NCI-H128 (cell line): ENCODE results near the gene UPK3BL2.
"Not testable (repeated sequence)": the region's sequence is repeated elsewhere in the genome, so short reads cannot be mapped to it uniquely, and the experiment has no call there.

Experiments
- DNase-seq: peaks from one replicate; lab custom pipeline; 2025; ENCODE audit not compliant: unreplicated experiment; lab: John Stamatoyannopoulos, UW

The UPK3BL2 gene

DNA sequence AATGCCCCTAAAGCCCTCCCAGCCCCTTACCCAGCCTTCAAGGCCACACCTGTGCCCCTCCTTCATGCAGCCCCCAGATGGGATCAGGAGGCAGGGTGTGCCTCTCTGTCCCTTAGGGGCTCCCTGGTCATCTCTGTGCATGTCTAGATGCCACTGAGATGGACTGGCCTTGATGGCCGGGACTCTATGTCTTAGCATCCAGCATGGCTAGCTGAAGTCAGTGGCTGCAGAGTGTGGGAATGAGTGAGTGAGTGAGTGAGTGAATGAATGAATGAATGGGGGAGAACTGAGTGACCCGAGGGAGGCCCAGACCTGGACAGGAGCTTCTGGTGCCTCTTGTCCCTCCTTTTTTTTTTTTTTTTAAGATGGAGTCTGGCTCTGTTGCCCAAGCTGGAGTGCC lies 11.4 kb downstream of the UPK3BL2 start:
- not testable (repeated sequence) for DNase-seq

DNA sequence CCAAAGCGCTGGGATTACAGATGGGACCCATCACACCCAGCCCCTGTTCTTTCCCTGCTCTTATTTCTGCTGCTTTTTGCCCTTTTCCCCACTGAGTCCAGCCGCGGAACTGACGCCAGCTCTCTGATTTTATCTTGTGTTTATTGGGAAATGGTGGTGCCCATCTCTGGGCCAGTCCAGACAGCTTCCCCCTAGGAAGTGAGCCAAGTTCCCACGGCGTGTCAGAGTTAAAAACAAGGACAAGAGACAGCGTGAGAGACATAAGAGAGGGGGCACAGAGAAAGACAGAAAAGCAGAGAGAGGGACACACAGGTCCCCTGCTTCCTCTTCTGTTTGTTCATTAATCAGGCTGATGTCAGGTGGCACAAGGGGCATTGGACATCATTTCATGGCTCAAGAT lies 11.9 kb downstream of the UPK3BL2 start:
- DNase-seq: not testable (repeated sequence)

DNA sequence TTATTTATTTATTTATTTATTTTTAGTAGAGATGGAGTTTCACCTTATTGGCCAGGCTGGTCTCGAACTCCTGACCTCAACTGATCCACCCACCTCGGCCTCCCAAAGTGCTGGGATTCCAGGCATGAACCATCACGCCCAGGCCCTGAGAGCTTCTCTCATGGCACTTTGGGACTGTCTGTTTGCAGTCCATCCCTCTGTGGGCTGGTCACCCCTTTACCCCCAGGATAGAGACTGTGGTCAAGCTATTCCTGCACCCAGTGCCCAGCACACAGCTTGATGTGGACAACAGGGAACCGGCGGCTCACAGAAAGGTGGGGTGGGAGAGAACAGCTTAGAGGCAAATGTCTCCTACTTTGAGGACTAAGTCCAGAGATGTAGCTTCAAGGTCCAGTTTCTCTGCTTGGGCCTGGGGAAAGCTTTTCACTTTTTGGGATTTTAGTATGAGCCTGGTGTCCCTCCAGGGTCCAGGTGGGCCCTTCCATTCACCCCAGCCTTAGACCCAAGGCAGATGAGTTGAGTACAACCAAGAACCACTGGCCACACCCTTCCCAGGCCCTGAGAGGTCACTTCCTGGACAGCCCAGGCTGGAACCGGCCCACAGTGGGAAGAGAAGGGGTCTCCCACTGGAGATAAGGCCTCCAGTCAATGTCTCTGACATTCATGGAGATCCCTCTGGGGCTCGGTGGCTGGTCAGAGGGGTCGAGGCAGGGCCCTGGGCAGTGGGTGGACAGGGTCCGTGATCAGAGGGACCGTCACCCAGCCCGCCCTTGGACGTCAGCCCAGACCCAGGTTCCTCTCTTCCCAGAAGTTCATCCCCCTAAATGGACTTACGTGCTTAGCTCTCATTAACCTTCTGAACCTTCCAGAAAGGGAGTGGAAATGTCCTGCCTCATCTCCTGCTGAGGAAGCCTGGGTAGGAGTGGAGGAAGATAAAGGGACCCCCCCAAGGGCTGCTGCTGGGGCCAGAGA lies 15.4 kb downstream of the UPK3BL2 start:
- not testable (repeated sequence) for DNase-seq

DNA sequence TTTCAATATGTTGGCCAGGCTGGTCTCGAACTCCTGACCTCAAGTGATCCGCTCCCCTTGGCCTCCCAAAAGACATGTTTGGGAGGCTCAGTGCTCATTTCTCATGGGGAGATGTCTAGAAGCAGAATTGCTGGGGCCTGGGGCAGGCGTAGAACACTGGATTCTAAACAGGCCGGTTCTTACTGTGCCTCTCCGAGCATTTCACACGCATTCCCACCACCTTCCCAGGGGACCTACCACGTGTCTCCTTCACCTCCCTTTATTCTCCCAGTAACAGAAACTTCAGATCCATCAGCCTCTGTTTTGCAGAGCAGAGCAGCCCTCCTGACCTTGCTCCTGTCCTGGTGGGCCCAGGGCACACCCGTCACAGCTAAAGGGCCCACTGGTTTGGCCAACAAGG lies 16.3 kb downstream of the UPK3BL2 start:
- not testable (repeated sequence) for DNase-seq

DNA sequence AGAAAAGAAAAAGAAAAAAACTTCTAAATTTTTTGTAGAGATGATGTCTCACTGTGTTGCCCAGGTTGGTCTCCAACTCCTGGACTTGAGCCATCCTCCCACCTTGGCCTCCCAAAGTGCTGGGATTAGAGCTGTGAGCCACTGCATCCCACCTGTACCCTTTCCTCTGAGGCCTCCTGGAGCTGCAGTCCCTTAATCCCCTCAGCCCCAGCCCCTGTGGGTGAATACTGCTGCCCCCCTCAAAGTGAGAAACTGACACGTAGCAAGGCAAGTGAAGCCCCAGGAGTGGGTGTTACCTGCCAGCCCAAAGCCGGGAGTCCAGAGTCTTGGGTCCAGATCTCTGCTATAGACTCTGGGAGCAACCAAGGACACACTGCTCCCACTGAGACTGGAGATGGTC lies 18.7 kb downstream of the UPK3BL2 start:
- DNase-seq: not testable (repeated sequence)

DNA sequence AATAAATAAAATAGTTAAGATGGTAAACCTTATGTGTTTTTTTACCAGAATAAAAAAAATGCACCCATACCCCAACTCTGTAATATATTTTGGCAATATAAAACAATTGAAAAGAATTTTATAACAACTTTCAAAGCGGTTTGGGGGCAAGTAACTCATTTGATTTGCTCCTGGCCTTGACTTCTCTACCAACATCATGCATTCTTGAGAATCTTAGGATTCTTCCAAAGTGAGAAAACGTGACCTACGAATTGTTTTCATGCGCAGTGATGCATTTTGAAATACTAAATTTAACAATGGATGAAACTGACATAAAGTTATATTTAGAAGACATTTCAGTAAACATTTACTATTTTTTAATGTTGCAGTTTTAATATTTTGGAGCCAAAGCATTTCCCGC lies 22.7 kb downstream of the UPK3BL2 start:
- not testable (repeated sequence) for DNase-seq

DNA sequence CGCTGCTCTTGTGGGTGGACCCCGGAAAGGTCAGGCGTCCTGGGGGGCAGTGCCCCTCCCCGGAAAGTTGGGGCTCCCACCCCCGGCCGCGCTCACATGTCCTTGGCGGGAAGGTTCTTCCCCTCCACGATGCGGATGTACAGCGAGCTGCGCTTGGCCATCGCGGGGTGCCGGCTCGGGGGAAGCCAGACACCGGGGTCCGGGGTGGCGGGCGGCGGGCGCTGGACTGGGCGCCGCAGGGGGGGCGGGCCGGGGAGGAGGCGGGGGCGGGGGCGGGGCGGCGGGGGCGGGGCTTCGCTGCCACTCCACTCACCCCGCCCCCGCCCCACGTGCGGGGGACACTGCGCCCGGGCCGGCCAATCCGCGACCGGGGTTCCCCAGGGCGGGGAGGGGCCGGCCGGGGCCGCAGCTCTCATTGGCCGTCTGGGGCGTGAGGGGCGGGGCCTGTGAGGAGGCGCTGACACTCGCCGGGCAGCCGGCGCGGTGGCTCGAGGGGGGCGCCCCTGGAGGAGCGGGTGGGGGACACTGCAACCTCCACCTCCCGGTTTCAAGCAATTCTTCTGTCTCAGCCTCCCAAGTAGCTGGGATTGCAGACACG lies 25.8 kb downstream of the UPK3BL2 start, which contains the start of gene RASA4B:
Gene RASA4B, minus strand, starts transcription at position 228 of the 598 bp plus-strand sequence. Its CDS starts 67 bp downstream, at position 161.
- DNase-seq: not testable (repeated sequence)

DNA sequence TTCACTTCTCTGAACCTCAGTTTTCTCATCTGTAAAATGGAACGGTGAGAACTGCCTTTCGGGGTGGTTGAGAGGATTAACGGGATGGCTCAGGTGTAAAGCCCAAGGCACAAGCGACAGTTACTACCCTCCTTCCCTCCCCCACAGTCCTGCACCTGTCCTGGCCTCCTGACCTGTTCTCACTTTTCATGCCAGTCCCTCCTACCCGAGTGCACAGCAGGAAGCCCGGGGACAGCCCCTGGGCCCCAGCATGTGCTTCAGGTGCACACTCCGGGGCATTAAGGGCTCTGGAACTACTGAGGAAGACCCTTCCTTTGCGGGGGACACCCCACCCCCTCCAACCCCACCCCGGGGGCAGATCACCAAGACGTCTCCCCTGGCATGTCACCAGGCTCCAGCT lies 26.5 kb downstream of the UPK3BL2 start:
- not testable (repeated sequence) for DNase-seq

DNA sequence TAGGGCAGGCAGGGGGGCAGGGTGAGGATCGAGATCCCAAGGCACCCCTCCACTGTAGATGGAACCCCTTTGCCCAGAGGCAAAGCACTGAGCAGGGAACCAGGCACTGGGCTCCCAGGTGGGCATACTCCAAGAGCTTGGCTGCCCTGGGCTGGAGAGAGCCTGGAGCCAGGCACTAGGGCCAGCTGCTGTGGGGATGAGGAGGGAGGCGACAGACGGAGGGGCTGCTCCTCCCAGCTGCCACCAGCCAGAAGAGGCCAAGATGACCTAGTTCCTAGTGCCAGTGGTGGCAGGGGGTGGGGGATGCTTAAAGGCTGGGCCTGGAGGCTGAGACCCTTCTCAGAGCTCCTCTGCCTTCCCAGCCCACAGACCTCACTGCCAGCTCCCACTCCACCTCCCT lies 27.6 kb downstream of the UPK3BL2 start:
- DNase-seq: not testable (repeated sequence)

DNA sequence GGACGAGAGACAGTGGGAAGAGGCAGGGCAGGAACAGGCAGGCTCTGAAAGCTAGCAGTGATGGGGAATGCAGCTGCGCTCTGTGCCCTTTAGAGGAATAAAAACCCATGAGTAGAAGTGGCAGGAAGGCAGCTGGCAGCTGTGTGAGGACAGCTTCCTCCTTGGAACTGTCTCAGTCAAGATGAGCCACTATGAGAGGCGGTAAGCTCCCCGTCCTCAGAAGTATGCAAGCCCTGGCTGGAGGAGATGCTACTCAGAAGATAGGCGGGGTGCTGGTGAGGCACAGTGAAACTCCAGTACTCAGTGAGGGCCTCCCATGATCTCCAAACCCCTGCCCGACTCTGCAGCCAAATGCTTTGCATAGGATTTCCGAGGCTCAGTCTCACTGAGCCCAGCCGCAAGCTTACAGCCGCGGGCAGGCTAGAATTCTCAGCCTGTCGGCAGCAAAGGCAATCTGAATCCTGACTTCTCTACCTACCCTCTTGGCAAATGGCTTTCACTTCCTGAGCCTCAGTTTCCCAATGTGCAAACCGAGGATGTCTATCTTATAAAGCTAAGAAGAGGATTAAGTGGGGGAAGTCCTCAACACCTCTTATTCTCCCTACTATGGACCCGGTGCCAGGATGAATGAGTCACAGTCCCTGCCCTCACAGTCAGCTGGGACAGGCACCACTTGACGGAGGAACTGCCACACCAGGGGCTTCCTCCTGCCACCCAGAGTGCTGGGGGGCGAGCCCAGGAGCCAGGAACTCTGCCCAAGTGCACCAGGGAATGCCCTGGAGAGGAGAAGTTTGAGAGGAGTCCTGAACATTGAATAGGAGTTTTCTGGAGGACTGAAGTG lies 28.4 kb downstream of the UPK3BL2 start:
- not testable (repeated sequence) for DNase-seq

DNA sequence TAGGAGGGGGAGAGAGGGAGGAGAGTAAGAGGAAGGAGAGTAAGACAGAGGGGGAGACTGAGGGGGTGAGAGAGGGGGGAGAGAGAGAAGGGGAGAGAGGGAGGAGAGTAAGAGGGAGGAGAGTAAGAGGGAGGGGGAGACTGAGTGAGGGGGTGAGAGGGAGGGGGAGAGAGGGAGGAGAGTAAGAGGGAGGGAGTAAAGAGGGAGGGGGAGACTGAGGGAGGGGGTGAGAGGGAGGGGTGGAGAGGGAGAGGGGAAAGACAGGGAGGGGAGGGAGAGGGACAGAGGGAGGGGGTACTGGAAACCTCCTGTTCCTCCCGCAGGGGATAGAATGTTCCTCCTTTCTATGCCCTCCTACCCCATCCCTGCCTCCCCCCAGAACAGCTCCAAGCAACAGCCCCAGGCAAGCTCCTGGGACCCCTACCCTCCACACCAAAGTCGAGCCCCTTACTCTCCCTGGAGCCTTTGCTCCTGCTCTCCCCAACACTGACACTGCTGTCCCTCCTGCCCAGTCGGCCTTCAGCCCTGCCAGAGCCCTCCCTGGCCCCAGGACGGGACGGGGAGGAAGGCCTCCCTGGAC lies 30.8 kb downstream of the UPK3BL2 start:
- DNase-seq: not testable (repeated sequence)

DNA sequence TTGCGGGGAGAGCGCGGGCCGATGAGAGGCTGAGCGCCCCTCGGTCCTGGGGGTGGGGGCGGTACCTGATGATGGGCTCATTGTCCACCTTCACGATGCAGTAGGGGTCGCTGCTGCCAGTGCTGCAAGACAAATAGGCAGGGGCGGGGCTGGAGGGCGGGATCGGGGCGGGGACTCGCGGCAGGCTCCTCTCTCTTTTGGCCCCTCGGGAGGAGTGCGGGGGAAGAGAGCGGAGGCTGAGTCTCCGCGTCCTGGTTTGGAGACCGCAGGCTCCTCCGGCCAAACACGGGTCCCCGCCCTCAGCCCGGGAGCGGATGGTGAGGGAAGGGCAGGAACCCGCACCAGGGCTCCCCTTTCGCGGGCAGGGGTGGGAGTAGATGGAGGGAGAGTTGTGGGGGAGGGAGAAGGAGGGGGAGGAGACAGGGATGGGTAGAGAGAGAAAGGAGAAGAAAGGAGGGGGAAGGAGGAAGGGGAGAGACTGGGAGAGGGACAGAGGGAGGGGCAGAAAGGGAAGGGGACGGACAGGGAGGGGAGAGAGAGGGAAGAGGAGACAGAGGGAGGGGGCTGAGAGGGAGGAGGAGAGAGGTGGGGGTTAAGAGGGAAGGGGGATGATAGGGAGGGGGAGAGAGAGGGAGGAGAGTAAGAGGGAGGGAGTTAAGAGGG lies 31.5 kb downstream of the UPK3BL2 start:
- not testable (repeated sequence) for DNase-seq

DNA sequence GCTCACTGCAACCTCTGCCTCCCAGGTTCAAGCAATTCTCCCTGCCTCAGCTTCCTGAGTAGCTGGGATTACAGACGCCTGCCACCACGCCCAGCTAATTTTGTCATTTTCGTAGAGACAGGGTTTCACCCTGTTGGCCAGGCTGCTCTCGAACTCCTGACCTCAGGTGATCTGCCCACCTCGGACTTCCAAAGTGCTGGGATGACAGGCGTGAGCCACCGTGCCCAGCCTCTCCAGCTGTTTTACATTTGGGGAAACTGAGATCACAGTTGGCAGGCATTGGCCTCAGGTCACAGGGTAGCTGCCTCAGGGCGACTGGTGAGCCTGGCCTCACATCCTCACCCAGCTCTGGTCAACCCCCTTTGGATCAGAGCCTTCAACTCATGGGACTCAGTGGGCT lies 32.9 kb downstream of the UPK3BL2 start:
- DNase-seq: not testable (repeated sequence)

DNA sequence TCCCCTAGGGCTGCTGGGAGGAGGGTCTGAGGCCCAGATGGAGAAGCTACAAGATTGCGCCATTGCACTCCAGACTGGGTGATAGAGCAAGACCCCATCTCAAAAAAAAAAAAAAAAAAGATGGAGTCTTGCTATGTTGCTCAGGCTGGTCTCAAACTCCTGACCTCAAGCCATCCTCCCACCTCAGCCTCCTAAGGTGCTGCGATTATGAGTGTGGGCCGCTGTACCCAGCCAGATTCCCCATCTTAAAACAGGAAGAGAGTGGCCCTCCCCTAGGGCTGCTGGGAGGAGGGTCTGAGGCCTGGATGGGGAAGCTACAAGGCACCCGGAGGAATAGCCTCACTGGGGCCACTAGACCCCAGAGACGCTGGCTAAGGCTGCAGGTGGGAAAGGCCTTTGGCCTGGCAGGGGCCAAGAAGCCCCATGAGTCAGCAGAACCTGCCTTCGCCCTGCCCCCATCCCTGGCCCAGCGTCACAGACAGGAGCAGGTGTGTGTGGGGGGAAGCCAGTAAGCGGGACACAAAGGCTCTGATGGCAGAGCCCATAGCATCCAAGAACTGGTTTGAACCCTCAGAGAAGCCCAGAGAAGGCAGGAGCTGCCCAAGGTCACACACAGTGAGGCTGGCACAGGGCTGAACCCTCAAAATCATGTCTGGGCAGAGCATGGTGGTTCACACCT lies 35.9 kb downstream of the UPK3BL2 start:
- not testable (repeated sequence) for DNase-seq

DNA sequence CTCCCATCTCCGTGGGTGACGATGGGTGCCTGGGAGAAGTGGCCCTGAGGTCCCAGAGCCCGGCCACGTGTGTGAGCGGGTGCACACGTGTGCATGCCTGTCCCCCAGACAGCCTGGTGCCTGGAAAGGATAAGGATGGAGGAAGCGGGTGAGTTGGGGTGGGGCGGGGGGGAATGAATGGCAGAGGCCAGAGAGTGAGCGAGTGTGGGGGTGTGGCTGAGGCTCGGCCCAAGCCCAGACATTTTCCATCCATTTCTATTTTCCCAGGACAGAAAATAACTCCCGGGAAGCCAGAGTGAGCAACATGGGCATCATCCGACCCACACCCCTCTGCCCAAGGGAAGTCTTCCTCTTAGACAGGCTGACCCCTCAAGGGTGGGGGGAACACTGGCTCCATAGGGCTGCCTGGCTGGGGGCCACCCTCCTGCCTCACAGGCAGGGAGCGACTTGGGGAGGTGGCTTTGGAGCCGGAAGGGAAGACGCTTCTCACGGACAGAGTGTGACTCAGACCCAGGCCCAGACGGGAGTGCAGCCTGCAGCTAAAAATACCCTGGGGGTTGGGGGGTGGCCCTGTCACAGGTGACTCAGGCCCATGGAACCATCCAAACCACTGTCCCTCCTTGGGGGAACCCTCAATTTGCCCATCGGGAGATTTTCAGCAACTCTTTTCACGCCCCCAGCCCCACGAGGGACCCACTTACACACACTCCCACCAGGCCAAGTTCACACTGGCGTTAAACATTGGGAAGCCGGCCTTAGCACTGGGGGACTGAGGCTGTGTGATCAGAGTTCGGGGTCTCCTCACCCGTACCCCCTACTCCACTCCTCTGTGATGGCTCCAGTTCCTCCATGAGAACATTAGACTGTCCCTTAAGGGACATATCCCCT lies 38.0 kb downstream of the UPK3BL2 start:
- DNase-seq: not testable (repeated sequence)

DNA sequence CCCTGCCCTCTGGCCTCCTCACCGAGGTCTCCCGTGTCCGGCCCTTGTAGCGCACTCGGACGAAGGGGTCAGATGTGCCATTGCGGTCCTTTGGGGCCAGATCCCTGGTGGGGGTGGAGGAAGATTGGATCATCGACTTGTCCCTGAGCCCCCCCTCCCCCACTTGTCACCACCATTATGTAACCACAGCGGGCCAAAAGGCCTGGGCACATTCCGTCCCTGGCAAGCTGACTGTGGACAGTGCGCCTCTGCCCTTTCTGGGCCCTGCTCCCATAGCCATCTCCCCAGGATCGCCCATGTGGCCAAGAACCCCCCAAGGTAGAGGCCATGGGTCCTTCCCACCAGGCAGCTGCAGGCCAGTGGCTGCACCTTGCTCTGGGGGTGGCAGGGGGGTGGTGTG lies 40.4 kb downstream of the UPK3BL2 start:
- not testable (repeated sequence) for DNase-seq

DNA sequence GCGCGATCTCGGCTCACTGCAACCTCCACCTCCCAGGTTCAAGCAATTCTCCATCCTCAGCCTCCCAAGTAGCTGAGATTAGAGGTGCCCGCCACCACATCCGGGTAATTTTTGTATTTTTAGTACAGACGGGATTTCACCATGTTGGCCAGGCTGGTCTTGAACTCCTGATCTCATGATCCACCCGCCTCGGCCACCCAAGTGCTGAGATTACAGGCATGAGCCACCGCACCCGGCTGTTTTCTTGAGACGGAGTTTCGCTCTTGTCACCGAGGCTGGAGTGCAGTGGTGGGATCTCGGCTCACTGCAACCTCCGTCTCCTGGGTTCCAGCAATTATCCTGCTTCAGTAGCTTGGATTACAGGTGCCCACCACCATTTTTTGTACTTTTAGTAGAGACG lies 45.2 kb downstream of the UPK3BL2 start:
- DNase-seq: not testable (repeated sequence)

DNA sequence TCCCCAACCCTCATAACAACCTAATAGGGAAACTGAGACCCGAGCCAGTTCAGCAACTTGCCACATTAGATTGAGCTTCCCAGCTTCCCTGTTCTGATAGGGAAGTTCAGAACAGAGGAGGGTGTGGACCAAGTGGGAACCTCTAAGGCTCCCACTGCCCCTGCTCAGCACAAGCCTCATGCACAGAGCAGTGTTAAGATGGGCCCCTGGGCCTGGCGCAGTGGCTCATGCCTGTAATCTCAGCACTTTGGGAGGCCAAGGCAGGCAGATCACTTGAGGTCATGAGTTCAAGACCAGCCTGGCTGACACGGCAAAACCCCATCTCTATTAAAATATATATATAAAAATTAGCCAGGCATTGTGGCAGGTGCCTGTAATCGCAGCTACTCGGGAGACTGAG lies 46.2 kb downstream of the UPK3BL2 start:
- not testable (repeated sequence) for DNase-seq

DNA sequence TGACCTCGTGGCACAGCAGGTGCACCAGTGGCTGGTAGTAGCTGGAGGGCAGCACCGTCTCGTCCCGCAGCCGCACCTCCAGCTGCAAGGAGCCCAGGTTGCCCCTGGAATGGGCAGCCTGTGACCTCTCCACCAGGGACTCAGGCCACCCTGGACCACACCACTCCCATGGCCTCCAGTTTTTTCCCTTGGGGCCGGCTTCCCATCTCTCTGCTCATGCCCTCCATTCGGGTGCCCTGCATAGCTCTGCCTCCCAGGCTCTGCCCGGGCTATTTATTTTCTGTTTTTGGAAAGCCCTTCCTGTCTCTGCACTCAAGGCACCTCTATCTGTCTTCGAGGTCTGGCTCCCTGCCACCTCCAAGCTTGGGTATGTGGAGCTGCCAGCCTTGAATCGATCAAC lies 46.6 kb downstream of the UPK3BL2 start:
- not testable (repeated sequence) for DNase-seq
